GM10266 (cell line): ENCODE results near the gene MAN1C1.

ENCODE experiments used
- DNase-seq: peaks from one replicate; pipeline ENCODE4 v3.0.0; 2012; ENCODE audit errors: extremely low spot score
- CTCF ChIP-seq: IDR thresholded peaks from 2 replicates; pipeline ENCODE4 v1.5.1; 2012; ENCODE audit warnings: mild to moderate bottlenecking, low read depth; ENCODE audit not compliant: control insufficient read depth, insufficient read depth; ENCODE audit errors: missing control alignments

The MAN1C1 gene

GRCh38 chr1:25650289-25650576 is 33.6 kb downstream of the MAN1C1 start:
- DNase-seq = no peak
- TF ChIP-seq CTCF = no peak

- DNase-seq = no peak
- TF ChIP-seq CTCF = no peak
These were observed 34.5 kb downstream of the MAN1C1 start for GRCh38 chr1:25651036-25651640.

GRCh38 chr1:25651824-25652741 is 35.5 kb downstream of the MAN1C1 start:
- no peak for DNase-seq
- no peak for TF ChIP-seq CTCF

GRCh38 chr1:25653558-25653957 is 37.0 kb downstream of the MAN1C1 start:
- TF ChIP-seq CTCF = no peak
- no peak for DNase-seq

GRCh38 chr1:25654109-25654660 is 37.6 kb downstream of the MAN1C1 start:
- no peak for TF ChIP-seq CTCF

GRCh38 chr1:25657121-25657882 is 40.7 kb downstream of the MAN1C1 start:
- DNase-seq = no peak
- TF ChIP-seq CTCF = no peak

More at GRCh38 chr1:25654109-25654660, 37.6 kb downstream of the MAN1C1 start:
- no peak for DNase-seq
